ENCODE data around the gene ERCC6L2. TPM values are rescaled to one million over a fixed set of nuclear protein-coding genes. Genes with fewer than 3 reads are reported as not detected.

The ERCC6L2 gene
- total RNA-seq, 2 donors from 2014 or later: 21.5 to 36.4 TPM

DNA sequence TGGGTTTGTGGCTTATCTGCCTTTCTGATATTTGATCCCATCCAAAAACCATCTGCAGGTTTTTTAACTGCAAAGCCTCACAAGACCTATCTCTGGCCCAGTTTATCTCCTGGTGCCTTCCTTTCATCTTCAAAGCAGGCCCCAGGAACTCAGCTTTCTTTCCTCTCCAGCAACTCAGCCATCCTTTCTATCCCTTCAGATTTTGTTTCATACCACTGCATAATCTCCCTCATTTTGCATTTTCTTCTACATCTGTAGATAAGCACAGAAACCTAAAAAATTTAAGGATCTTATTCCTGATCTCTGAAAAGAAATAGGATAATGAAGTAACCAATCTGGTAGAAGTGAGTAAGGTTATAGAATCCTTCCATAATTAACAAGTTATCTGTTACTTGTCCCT lies 19.5 kb upstream of the ERCC6L2 start:
- Histone ChIP-seq H3K4me1 (no peaks in the 10 kb centered on the region), H3K9ac (ENCODE audit: low read depth in 2 of 2, low read length in 2 of 2) (no peak overlapping the region), H3K4me3 (no peak overlapping the region), H3K9me3 (no peaks in the 10 kb centered on the region), H3K27ac (no peak overlapping the region), H3K27me3 (no peaks in the 10 kb centered on the region), H3K36me3 (no peaks in the 10 kb centered on the region)
- no peak for DNase-seq
- TF ChIP-seq, protein P1, sequence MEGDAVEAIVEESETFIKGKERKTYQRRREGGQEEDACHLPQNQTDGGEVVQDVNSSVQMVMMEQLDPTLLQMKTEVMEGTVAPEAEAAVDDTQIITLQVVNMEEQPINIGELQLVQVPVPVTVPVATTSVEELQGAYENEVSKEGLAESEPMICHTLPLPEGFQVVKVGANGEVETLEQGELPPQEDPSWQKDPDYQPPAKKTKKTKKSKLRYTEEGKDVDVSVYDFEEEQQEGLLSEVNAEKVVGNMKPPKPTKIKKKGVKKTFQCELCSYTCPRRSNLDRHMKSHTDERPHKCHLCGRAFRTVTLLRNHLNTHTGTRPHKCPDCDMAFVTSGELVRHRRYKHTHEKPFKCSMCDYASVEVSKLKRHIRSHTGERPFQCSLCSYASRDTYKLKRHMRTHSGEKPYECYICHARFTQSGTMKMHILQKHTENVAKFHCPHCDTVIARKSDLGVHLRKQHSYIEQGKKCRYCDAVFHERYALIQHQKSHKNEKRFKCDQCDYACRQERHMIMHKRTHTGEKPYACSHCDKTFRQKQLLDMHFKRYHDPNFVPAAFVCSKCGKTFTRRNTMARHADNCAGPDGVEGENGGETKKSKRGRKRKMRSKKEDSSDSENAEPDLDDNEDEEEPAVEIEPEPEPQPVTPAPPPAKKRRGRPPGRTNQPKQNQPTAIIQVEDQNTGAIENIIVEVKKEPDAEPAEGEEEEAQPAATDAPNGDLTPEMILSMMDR (IDR thresholded peaks at IDR 0.05): no peak
- intact Hi-C loops (cut with DNase I): no loop called here

DNA sequence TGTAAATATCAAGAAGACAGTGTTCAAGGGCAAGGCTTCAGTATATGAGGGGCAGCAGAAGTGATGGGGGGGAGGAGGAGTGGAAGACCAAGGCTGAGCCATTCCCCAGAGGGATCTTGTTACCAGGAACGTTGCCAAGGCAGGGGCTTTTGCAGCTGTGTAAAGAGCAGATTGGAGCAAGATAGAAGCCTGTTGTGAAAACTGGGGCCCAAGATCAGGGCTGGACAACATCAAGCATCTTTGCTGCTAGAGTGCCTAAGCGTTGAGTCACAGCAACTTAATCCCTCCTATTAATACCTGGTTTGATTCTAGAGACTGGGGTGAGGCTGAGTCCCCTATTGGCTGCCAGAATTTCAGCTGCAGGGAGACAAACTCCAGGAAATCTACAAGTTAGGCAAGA lies 18.4 kb upstream of the ERCC6L2 start:
- TF ChIP-seq, protein P1 (IDR thresholded peaks at IDR 0.05): no peak
- Histone ChIP-seq H3K9me3 (no peaks in the 10 kb centered on the region), H3K27ac (no peak overlapping the region), H3K4me1 (no peaks in the 10 kb centered on the region), H3K36me3 (no peaks in the 10 kb centered on the region), H3K27me3 (no peaks in the 10 kb centered on the region), H3K4me3 (no peak overlapping the region), H3K9ac (ENCODE audit: low read depth in 2 of 2, low read length in 2 of 2) (no peak overlapping the region)
- intact Hi-C loops (cut with DNase I): no loop called here
- no peak for DNase-seq

DNA sequence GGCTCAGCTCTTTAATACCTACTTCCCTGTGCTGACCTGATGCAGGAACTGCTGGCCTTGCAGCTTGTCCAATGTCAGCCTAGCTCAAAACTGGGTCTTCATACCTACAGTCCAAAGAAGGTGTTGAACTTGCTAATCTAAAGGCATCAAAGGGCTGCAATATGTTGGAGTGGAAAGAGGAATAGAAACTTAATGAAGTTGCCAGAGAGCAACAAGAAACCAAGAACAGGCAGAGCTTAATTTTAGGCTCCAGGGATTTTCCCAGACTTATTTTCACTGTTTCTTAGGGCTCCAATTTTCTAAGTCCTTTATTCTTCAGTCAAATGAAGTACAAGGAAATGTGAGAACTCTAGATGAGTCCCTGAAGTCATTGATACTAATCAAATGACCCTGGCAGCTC lies 17.6 kb upstream of the ERCC6L2 start:
- H3K4me3 ChIP-seq: no peak overlapping the region
- TF ChIP-seq, protein P1 (IDR thresholded peaks at IDR 0.05): no peak
- no peaks in the 10 kb centered on the region for H3K9me3 ChIP-seq
- H3K27me3 ChIP-seq: no peaks in the 10 kb centered on the region
- intact Hi-C loops (cut with DNase I): no loop called here
- no peak overlapping the region for H3K9ac ChIP-seq (ENCODE audit: low read depth in 2 of 2, low read length in 2 of 2)
- H3K36me3 ChIP-seq: no peaks in the 10 kb centered on the region
- DNase-seq: no peak
- H3K27ac ChIP-seq: no peak overlapping the region
- H3K4me1 ChIP-seq: no peaks in the 10 kb centered on the region

DNA sequence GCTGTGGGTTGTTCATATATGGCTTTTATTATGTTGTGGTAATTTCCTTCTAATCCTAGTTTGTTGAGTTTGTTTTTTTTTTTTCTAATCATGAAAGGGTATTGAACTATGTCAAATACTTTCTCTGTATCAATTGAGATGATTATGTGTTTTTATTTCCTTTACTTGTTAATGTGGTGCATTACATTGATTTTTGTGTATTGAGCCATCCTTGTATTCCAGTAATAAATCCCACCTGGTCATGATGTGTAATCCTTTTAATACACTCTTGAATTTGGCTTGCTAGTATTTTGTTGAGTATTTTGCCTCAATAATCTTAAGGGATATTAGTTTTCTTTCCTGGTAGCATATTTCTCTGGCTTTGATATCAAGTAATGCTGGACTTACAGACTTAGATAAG lies 13.1 kb upstream of the ERCC6L2 start:
- Histone ChIP-seq H3K9me3 (no peaks in the 10 kb centered on the region), H3K27ac (no peak overlapping the region), H3K36me3 (no peaks in the 10 kb centered on the region), H3K4me1 (no peaks in the 10 kb centered on the region), H3K4me3 (no peak overlapping the region), H3K9ac (ENCODE audit: low read depth in 2 of 2, low read length in 2 of 2) (no peak overlapping the region), H3K27me3 (no peaks in the 10 kb centered on the region)
- intact Hi-C loops (cut with DNase I): no loop called here
- TF ChIP-seq, protein P1 (IDR thresholded peaks at IDR 0.05): no peak
- no peak for DNase-seq

DNA sequence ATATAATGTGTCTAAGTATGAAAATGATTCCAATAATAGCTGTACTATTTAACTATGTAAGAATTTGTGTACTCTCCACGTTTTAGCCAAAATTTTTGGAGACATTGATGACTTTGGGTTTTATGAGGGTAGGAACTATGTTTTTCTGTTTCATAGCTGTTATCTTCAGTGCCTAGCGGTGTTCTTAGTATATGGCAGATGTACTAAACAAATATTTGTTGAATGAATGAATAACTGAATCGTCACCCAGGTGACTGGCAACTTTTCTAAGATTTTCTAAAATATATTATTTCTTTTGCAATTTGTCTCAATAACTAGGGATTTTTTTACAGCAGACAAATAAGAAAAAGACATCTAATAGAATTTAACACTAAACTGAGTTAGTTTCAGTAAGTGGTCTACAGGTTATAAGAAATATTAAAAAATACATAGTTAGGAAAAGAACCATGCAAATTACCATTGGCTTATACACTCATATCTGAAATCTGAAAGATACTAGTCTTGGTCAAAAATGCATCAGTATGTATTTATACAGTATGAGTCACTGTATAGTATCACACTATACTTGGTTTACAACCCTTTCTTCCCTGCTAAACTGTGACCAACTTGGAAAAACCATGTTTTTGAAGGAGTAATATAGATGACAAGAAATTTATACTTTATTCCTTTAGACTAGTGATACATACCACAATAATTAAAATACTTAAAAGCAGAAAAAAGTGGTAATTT lies 10.5 kb upstream of the ERCC6L2 start:
- H3K9me3 ChIP-seq: no peaks in the 10 kb centered on the region
- H3K9ac ChIP-seq (ENCODE audit: low read depth in 2 of 2, low read length in 2 of 2): no peak overlapping the region
- no peaks in the 10 kb centered on the region for H3K36me3 ChIP-seq
- intact Hi-C loops (cut with DNase I): no loop called here
- TF ChIP-seq, protein P1 (IDR thresholded peaks at IDR 0.05): no peak
- no peaks in the 10 kb centered on the region for H3K27me3 ChIP-seq
- DNase-seq: no peak
- no peak overlapping the region for H3K27ac ChIP-seq
- H3K4me1 ChIP-seq: no peaks in the 10 kb centered on the region
- no peak overlapping the region for H3K4me3 ChIP-seq

Data from colonic mucosa (tissue), 4 donors.